IMR-90 (cell line): Measurements from ENCODE around the gene TNS2. TPM values are rescaled to one million over a fixed set of nuclear protein-coding genes. Genes with fewer than 3 reads are reported as not detected.

Experiments used
- ATAC-seq: fragments of 200-7000 bp; cut with Tn5 transposase; 2 replicates; pipeline ENCODE4 v1.9.1; 2020; ENCODE audit warnings: low read depth, mild to moderate bottlenecking, moderate library complexity
- BruUV-seq: library from RNA; stranded (reverse); fragments of 400-500 nt; replicated peaks from 2 replicates; lab custom pipeline; 2021; lab: Mats Ljungman, UMichigan
- CTCF ChIA-PET: fragments of 300-600 bp; formaldehyde crosslinking; extraction: SDS; loops from one replicate; lab custom pipeline; 2021; ENCODE audit warnings: antibody characterized with exemption; lab: Yijun Ruan, JAX
- POLR2A ChIA-PET: fragments of 300-600 bp; sonication (Branson Sonifier 250); formaldehyde crosslinking; loops from one replicate; lab custom pipeline; 2022; ENCODE audit warnings: antibody characterized with exemption; ENCODE audit not compliant: unreplicated experiment; lab: Charles Lee
- DNase-seq: peaks from one replicate; pipeline ENCODE4 v3.0.0; 2013
- H2AFZ ChIP-seq: replicated peaks from 2 replicates; pipeline ENCODE3; 2013; ENCODE audit warnings: low read length, mild to moderate bottlenecking; ENCODE audit not compliant: poor library complexity
- H2AK5ac ChIP-seq: 2 replicates; pipeline ENCODE4 v1.6.1; 2013; ENCODE audit warnings: low read depth, low read length, inconsistent platforms
- H2AK9ac ChIP-seq: replicated peaks from 2 replicates; pipeline ENCODE3; 2013; ENCODE audit warnings: mild to moderate bottlenecking, low read depth, low read length, moderate library complexity; ENCODE audit not compliant: poor library complexity
- H2BK120ac ChIP-seq: 2 replicates; pipeline ENCODE4 v1.6.1; 2013; ENCODE audit warnings: low read depth, low read length, inconsistent platforms
- H2BK15ac ChIP-seq: 3 replicates; pipeline ENCODE4 v1.6.1; 2013; ENCODE audit warnings: low read depth, low read length, inconsistent platforms
- H2BK20ac ChIP-seq: 2 replicates; pipeline ENCODE4 v1.6.1; 2013; ENCODE audit warnings: low read depth, mild to moderate bottlenecking, inconsistent platforms, low read length, moderate library complexity
- H2BK5ac ChIP-seq: 2 replicates; pipeline ENCODE4 v1.6.1; 2013; ENCODE audit warnings: mild to moderate bottlenecking, low read depth, low read length, inconsistent platforms; ENCODE audit not compliant: poor library complexity, severe bottlenecking
- H3K14ac ChIP-seq: replicated peaks from 2 replicates; pipeline ENCODE4 v1.6.1; 2013; ENCODE audit warnings: low read depth, low read length, inconsistent platforms
- H3K18ac ChIP-seq: 2 replicates; pipeline ENCODE4 v1.6.1; 2013; ENCODE audit warnings: low read depth, low read length, control low read depth
- H3K23ac ChIP-seq: 2 replicates; pipeline ENCODE4 v1.6.1; 2013; ENCODE audit warnings: low read depth, low read length, inconsistent platforms
- H3K27ac ChIP-seq: 2 replicates; pipeline ENCODE4 v1.5.1; 2013; ENCODE audit warnings: mild to moderate bottlenecking, control low read depth, low read length; ENCODE audit not compliant: insufficient read depth
- H3K27me3 ChIP-seq: 2 replicates; pipeline ENCODE4 v1.6.1; 2013; ENCODE audit warnings: low read length; ENCODE audit not compliant: control insufficient read depth, insufficient read depth
- H3K36me3 ChIP-seq: 2 replicates; pipeline ENCODE4 v1.6.1; 2013; ENCODE audit warnings: low read length, mixed read lengths; ENCODE audit not compliant: control insufficient read depth, insufficient read depth
- H3K4ac ChIP-seq: 2 replicates; pipeline ENCODE4 v1.6.1; 2013; ENCODE audit warnings: low read depth, low read length, inconsistent platforms
- H3K4me1 ChIP-seq: 2 replicates; pipeline ENCODE4 v1.6.1; 2013; ENCODE audit warnings: low read length, mixed read lengths; ENCODE audit not compliant: control insufficient read depth, insufficient read depth
- H3K4me2 ChIP-seq: 2 replicates; pipeline ENCODE4 v1.6.1; 2013; ENCODE audit warnings: low read depth, mild to moderate bottlenecking, control low read depth, low read length, moderate library complexity
- H3K4me3 ChIP-seq: 2 replicates; pipeline ENCODE4 v1.5.1; 2013; ENCODE audit warnings: low read depth, mild to moderate bottlenecking, control low read depth, low read length, moderate library complexity; ENCODE audit not compliant: insufficient read depth
- H3K56ac ChIP-seq: 2 replicates; pipeline ENCODE4 v1.6.1; 2013; ENCODE audit warnings: low read length, inconsistent platforms; ENCODE audit not compliant: insufficient read depth; ENCODE audit errors: extremely low read depth
- H3K79me1 ChIP-seq, 2 experiments: 2 replicates each; pipeline ENCODE4 v1.6.1; 2013; ENCODE audit warnings: low read length in 2 of 2, inconsistent platforms in 1 of 2, low read depth in 1 of 2
- H3K9ac ChIP-seq: 2 replicates; pipeline ENCODE4 v1.6.1; 2013; ENCODE audit warnings: low read depth, low read length, control low read depth
- H3K9me1 ChIP-seq: 2 replicates; pipeline ENCODE4 v1.6.1; 2013; ENCODE audit warnings: low read length, inconsistent platforms; ENCODE audit not compliant: insufficient read depth
- H3K9me3 ChIP-seq: 2 replicates; pipeline ENCODE4 v1.6.1; 2013; ENCODE audit warnings: low read length; ENCODE audit not compliant: control insufficient read depth, insufficient read depth
- H4K20me1 ChIP-seq: 2 replicates; pipeline ENCODE4 v1.6.1; 2013; ENCODE audit warnings: low read length, inconsistent platforms; ENCODE audit not compliant: insufficient read depth
- H4K5ac ChIP-seq: 2 replicates; pipeline ENCODE4 v1.6.1; 2013; ENCODE audit warnings: mild to moderate bottlenecking, low read depth, low read length, control low read depth
- H4K8ac ChIP-seq, 2 experiments: 2 replicates each; pipeline ENCODE4 v1.6.1; 2013; ENCODE audit warnings: low read depth in 2 of 2, low read length in 2 of 2, control low read depth in 1 of 2, inconsistent platforms in 1 of 2
- H4K91ac ChIP-seq: 2 replicates; pipeline ENCODE4 v1.6.1; 2013; ENCODE audit warnings: low read depth, low read length, inconsistent platforms; ENCODE audit not compliant: insufficient read depth
- BHLHE40 ChIP-seq: fragments of 150-350 bp; IDR thresholded peaks from 2 replicates; pipeline ENCODE4 v1.6.1; 2016; ENCODE audit warnings: mild to moderate bottlenecking, low read depth, low read length
- CEBPB ChIP-seq: IDR thresholded peaks from 2 replicates; pipeline ENCODE4 v1.6.1; 2012; ENCODE audit warnings: low read depth, low read length, improper control_type of control experiment
- CHD1 ChIP-seq: IDR thresholded peaks from 2 replicates; pipeline ENCODE4 v1.6.1; 2012; ENCODE audit warnings: low read depth, low read length, improper control_type of control experiment
- CTCF ChIP-seq: conservative IDR thresholded peaks from 2 replicates; pipeline ENCODE4 v1.5.1; 2012; ENCODE audit warnings: mild to moderate bottlenecking, low read depth, low read length, improper control_type of control experiment
- ELK1 ChIP-seq: fragments of 150-350 bp; IDR thresholded peaks from 2 replicates; pipeline ENCODE4 v1.6.1; 2016; ENCODE audit warnings: low read depth, mild to moderate bottlenecking, low read length, moderate library complexity, borderline replicate concordance
- FOS ChIP-seq: fragments of 150-350 bp; IDR thresholded peaks from 2 replicates; pipeline ENCODE4 v1.6.1; 2016; ENCODE audit warnings: low read depth, low read length
- MAFK ChIP-seq: IDR thresholded peaks from 2 replicates; pipeline ENCODE4 v1.6.1; 2012; ENCODE audit warnings: low read depth, low read length, improper control_type of control experiment
- MAZ ChIP-seq: IDR thresholded peaks from 2 replicates; pipeline ENCODE4 v1.6.1; 2012; ENCODE audit warnings: low read depth, mild to moderate bottlenecking, low read length, improper control_type of control experiment, moderate library complexity, borderline replicate concordance
- MXI1 ChIP-seq: IDR thresholded peaks from 2 replicates; pipeline ENCODE4 v1.6.1; 2012; ENCODE audit warnings: low read depth, mild to moderate bottlenecking, low read length, moderate library complexity, borderline replicate concordance
- NFE2L2 ChIP-seq: fragments of 150-350 bp; IDR thresholded peaks from 2 replicates; pipeline ENCODE4 v1.6.1; 2016; ENCODE audit warnings: low read depth, mild to moderate bottlenecking, low read length
- POLR2A ChIP-seq: IDR thresholded peaks from 2 replicates; pipeline ENCODE4 v1.6.1; 2012; ENCODE audit warnings: mild to moderate bottlenecking, low read depth, low read length
- RAD21 ChIP-seq: IDR thresholded peaks from 2 replicates; pipeline ENCODE4 v1.6.1; 2012; ENCODE audit warnings: low read length, improper control_type of control experiment
- RCOR1 ChIP-seq: IDR thresholded peaks from 2 replicates; pipeline ENCODE4 v1.6.1; 2012; ENCODE audit warnings: mild to moderate bottlenecking, low read length, improper control_type of control experiment; ENCODE audit not compliant: insufficient replicate concordance
- RFX5 ChIP-seq: IDR thresholded peaks from 2 replicates; pipeline ENCODE4 v1.8.0; 2012; ENCODE audit warnings: low read depth, mild to moderate bottlenecking, low read length, moderate library complexity
- SMC3 ChIP-seq: fragments of 150-350 bp; IDR thresholded peaks from 2 replicates; pipeline ENCODE4 v1.6.1; 2016; ENCODE audit warnings: low read depth, mild to moderate bottlenecking, antibody characterized with exemption, low read length, moderate library complexity
- USF2 ChIP-seq: fragments of 150-350 bp; IDR thresholded peaks from 2 replicates; pipeline ENCODE4 v1.6.1; 2017; ENCODE audit warnings: mild to moderate bottlenecking, antibody characterized with exemption, low read length, low read depth
- WGBS, 2 experiments: methylation state at CpG; one replicate each; pipeline versions ENCODE4 v1.1.5 to v1.1.7; 2013; ENCODE audit warnings: missing lambda C conversion rate in 2 of 2; ENCODE audit not compliant: insufficient read length in 1 of 2; ENCODE audit errors: extremely low coverage in 2 of 2; 5-methylcytosine and 5-hydroxymethylcytosine counted together
- dilution Hi-C: fragments of 300-500 bp; cut with HindIII; formaldehyde crosslinking; loops from one replicate; pipeline ENCODE4 v1.14.3; 2018; ENCODE audit warnings: low sequenced_read_pairs; ENCODE audit not compliant: unreplicated experiment
- in situ Hi-C: fragments of 300-500 bp; cut with MboI; formaldehyde crosslinking; loops from 3 replicates; pipeline ENCODE4 v1.14.3; 2019; ENCODE audit warnings: low sequenced_read_pairs, inconsistent platforms, mixed read lengths
- intact Hi-C: fragments of 100-400 bp; cut with micrococcal nuclease; formaldehyde crosslinking; loops from 2 replicates; pipeline ENCODE4 v1.10.0; 2022
- polyA plus RNA-seq, 3 experiments: library from polyadenylated mRNA; depleted of rRNA; stranded (reverse); fragments of >200 nt; gene quantifications; 2 replicates each; pipeline ENCODE4 v1.2.3, GENCODE V29; 2012; ENCODE audit warnings: low replicate concordance in 1 of 3
- total RNA-seq: library from RNA; depleted of rRNA; stranded (reverse); fragments of >200 nt; gene quantifications from 2 replicates; pipeline ENCODE4 v1.2.3, GENCODE V29; 2012

The TNS2 gene
- total and polyA plus RNA-seq, 2 of the 4 experiments (the other 2 are of a cell fraction): 10.4 to 67.2 TPM

- dilution Hi-C loops (no loop called here), in situ Hi-C loops (no loop called here), intact Hi-C loops (no loop called here)
- no peak overlapping the region for H2BK15ac ChIP-seq
- no peak overlapping the region for H3K23ac ChIP-seq
- no peak overlapping the region for H2AFZ ChIP-seq
- TF ChIP-seq NFE2L2 (no peak), BHLHE40 (no peak), MXI1 (no peak), SMC3 (no peak), CHD1 (no peak), MAFK (no peak), RAD21 (no peak), ELK1 (no peak), CEBPB (no peak), CTCF (no peak), RCOR1 (no peak), FOS (no peak), RFX5 (no peak), MAZ (no peak), POLR2A (no peak), USF2 (no peak)
- H3K9ac ChIP-seq: no peak overlapping the region
- no peak overlapping the region for H3K4me3 ChIP-seq
- H3K27ac ChIP-seq: no peak overlapping the region
- 80% methylated on average over 1 of the region's 3 CpGs; no CpG with 5 or more reads in 1 of the 2 experiments for WGBS, 2 experiments
- no peaks in the 10 kb centered on the region for H3K27me3 ChIP-seq
- no peak overlapping the region for H2AK5ac ChIP-seq
- no TSS peak for BruUV-seq
- CTCF ChIA-PET: no interaction called here
- H4K5ac ChIP-seq: no peak overlapping the region
- no peak overlapping the region for H3K4ac ChIP-seq
- DNase-seq (no peak), ATAC-seq (no peak)
- H3K4me1 ChIP-seq: no peaks in the 10 kb centered on the region
- H4K20me1 ChIP-seq: peaks cover 90% of the 10 kb centered on the region
- H2BK5ac ChIP-seq: no peak overlapping the region
- no peak overlapping the region for H3K18ac ChIP-seq
- no peaks in the 10 kb centered on the region for H3K9me3 ChIP-seq
- H3K36me3 ChIP-seq: peaks cover 21% of the 10 kb centered on the region
- no peak overlapping the region for H4K91ac ChIP-seq
- H2BK120ac ChIP-seq: no peak overlapping the region
- H3K79me1 ChIP-seq: peaks cover 9 to 52% of the 10 kb centered on the region in 2 experiments
- H3K14ac ChIP-seq: no peak overlapping the region
- H2AK9ac ChIP-seq: no peak overlapping the region
- no peak overlapping the region for H3K4me2 ChIP-seq
- no peak overlapping the region for H3K56ac ChIP-seq
- H4K8ac ChIP-seq: no peak overlapping the region
- POLR2A ChIA-PET: no interaction called here
- no peak overlapping the region for H2BK20ac ChIP-seq
- peaks cover 3% of the 10 kb centered on the region for H3K9me1 ChIP-seq
Measured at GRCh38 chr12:53012928-53013327, 36.9 kb upstream of the TNS2 start.
